HepG2 (cell line): Measurements from ENCODE around the gene ZNF121.

Source experiments
- EP300 ChIP-seq, 3 experiments: sonication (generic) in 1 of 3; formaldehyde crosslinking in 1 of 3; IDR thresholded peaks; 2 replicates each; pipeline versions ENCODE4 v1.5.1 to v1.6.1; 2011 to 2020; ENCODE audit warnings: low read depth in 2 of 3, low read length in 2 of 3, borderline replicate concordance in 1 of 3, improper control_type of control experiment in 1 of 3, mild to moderate bottlenecking in 1 of 3, missing genetic modification reagents in 1 of 3, moderate library complexity in 1 of 3
- POLR2A ChIP-seq, 2 experiments: IDR thresholded peaks; 2 replicates each; pipeline ENCODE4 v1.6.1; 2011; ENCODE audit warnings: low read depth in 2 of 2, low read length in 2 of 2, mild to moderate bottlenecking in 1 of 2, moderate library complexity in 1 of 2; ENCODE audit not compliant: insufficient read depth in 1 of 2
- POLR2AphosphoS5 ChIP-seq: IDR thresholded peaks from 2 replicates; pipeline ENCODE4 v1.6.1; 2012; ENCODE audit warnings: low read depth, low read length
- SMC3 ChIP-seq: IDR thresholded peaks from 2 replicates; pipeline ENCODE4 v1.6.1; 2011; ENCODE audit warnings: low read length, improper control_type of control experiment
- SP1 ChIP-seq, 2 experiments: fragments of 450-650 bp in 1 of 2; sonication (generic) in 1 of 2; formaldehyde crosslinking in 1 of 2; IDR thresholded peaks; 2 replicates each; pipeline versions ENCODE4 v1.4.0 to v1.6.1; 2016 to 2020; ENCODE audit warnings: missing genetic modification reagents in 1 of 2
- ZNF337 ChIP-seq: sonication (generic); formaldehyde crosslinking; IDR thresholded peaks from 2 replicates; pipeline ENCODE4 v1.5.1; 2020; ENCODE audit warnings: missing genetic modification reagents, low read depth, mild to moderate bottlenecking, borderline replicate concordance
- ZNF724P ChIP-seq: sonication (generic); formaldehyde crosslinking; IDR thresholded peaks from 2 replicates; pipeline ENCODE4 v1.8.0; 2022; ENCODE audit warnings: missing genetic modification reagents, borderline replicate concordance
- TF ChIP-seq, protein P1 (sequence below): sonication (generic); formaldehyde crosslinking; IDR thresholded peaks from 2 replicates; pipeline ENCODE4 v1.5.0; 2020; ENCODE audit warnings: mild to moderate bottlenecking, missing genetic modification reagents, moderate library complexity
- TF ChIP-seq, protein P2 (sequence below): IDR thresholded peaks from 2 replicates; pipeline ENCODE4 v1.6.1; 2016; ENCODE audit warnings: missing biosample characterization, missing genetic modification reagents, low read depth
- TF ChIP-seq, protein P3 (sequence below): sonication (generic); formaldehyde crosslinking; IDR thresholded peaks from 2 replicates; pipeline ENCODE4 v1.9.0; 2021; ENCODE audit warnings: mild to moderate bottlenecking, missing genetic modification reagents

DNA sequence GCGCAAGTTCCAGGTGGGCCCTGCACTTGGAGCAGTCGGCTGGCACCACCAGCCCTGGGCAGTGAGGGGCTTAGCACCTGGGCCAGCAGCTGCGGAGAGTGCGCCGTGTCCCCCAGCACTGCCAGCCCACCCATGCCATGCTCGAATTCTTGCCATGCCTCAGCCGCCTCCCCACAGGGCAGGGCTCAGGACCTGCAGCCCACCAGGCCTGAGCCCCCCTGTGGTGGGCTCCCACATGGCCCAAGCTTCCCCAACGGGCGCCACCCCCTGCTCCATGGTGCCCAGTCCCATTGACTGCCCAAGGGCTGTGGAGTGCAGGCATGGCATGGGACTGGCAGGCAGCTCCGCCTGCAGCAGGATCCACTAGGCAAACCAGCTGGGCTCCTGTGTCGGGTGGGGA is 36.4 kb downstream of the ZNF121 start:
- TF ChIP-seq EP300 (IDR thresholded peaks at IDR 0.05; ENCODE audit: low read depth in 2 of 2, low read length in 2 of 2) (no peak), EP300 (CRISPR knock-in tag; IDR thresholded peaks at IDR 0.05; ENCODE audit: borderline replicate concordance) (no peak), POLR2A (IDR thresholded peaks at IDR 0.05; ENCODE audit: insufficient read depth in 1 of 2, low read depth in 2 of 2, low read length in 2 of 2) (no peak), SMC3 (no peak), SP1 (IDR thresholded peaks at IDR 0.05) (no peak), SP1 (CRISPR knock-in tag; IDR thresholded peaks at IDR 0.05) (no peak), ZNF337 (CRISPR knock-in tag) (no peak), ZNF724P (CRISPR knock-in tag) (no peak), POLR2AphosphoS5 (no peak)
- TF ChIP-seq, protein P1, sequence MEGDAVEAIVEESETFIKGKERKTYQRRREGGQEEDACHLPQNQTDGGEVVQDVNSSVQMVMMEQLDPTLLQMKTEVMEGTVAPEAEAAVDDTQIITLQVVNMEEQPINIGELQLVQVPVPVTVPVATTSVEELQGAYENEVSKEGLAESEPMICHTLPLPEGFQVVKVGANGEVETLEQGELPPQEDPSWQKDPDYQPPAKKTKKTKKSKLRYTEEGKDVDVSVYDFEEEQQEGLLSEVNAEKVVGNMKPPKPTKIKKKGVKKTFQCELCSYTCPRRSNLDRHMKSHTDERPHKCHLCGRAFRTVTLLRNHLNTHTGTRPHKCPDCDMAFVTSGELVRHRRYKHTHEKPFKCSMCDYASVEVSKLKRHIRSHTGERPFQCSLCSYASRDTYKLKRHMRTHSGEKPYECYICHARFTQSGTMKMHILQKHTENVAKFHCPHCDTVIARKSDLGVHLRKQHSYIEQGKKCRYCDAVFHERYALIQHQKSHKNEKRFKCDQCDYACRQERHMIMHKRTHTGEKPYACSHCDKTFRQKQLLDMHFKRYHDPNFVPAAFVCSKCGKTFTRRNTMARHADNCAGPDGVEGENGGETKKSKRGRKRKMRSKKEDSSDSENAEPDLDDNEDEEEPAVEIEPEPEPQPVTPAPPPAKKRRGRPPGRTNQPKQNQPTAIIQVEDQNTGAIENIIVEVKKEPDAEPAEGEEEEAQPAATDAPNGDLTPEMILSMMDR (CRISPR knock-in tag) = no peak
- TF ChIP-seq, protein P2, sequence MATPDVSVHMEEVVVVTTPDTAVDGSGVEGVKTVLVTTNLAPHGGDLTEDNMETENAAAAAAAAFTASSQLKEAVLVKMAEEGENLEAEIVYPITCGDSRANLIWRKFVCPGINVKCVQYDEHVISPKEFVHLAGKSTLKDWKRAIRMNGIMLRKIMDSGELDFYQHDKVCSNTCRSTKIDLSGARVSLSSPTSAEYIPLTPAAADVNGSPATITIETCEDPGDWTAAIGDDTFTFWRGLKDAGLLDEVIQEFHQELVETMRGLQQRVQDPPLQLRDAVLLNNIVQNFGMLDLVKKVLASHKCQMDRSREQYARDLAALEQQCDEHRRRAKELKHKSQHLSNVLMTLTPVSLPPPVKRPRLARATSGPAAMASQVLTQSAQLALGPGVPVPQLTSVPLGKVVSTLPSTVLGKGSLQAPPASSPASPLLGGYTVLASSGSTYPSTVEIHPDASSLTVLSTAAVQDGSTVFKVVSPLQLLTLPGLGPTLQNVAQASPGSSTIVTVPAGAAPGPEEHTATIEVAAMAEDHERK (CRISPR knock-in tag) = no peak
- TF ChIP-seq, protein P3, sequence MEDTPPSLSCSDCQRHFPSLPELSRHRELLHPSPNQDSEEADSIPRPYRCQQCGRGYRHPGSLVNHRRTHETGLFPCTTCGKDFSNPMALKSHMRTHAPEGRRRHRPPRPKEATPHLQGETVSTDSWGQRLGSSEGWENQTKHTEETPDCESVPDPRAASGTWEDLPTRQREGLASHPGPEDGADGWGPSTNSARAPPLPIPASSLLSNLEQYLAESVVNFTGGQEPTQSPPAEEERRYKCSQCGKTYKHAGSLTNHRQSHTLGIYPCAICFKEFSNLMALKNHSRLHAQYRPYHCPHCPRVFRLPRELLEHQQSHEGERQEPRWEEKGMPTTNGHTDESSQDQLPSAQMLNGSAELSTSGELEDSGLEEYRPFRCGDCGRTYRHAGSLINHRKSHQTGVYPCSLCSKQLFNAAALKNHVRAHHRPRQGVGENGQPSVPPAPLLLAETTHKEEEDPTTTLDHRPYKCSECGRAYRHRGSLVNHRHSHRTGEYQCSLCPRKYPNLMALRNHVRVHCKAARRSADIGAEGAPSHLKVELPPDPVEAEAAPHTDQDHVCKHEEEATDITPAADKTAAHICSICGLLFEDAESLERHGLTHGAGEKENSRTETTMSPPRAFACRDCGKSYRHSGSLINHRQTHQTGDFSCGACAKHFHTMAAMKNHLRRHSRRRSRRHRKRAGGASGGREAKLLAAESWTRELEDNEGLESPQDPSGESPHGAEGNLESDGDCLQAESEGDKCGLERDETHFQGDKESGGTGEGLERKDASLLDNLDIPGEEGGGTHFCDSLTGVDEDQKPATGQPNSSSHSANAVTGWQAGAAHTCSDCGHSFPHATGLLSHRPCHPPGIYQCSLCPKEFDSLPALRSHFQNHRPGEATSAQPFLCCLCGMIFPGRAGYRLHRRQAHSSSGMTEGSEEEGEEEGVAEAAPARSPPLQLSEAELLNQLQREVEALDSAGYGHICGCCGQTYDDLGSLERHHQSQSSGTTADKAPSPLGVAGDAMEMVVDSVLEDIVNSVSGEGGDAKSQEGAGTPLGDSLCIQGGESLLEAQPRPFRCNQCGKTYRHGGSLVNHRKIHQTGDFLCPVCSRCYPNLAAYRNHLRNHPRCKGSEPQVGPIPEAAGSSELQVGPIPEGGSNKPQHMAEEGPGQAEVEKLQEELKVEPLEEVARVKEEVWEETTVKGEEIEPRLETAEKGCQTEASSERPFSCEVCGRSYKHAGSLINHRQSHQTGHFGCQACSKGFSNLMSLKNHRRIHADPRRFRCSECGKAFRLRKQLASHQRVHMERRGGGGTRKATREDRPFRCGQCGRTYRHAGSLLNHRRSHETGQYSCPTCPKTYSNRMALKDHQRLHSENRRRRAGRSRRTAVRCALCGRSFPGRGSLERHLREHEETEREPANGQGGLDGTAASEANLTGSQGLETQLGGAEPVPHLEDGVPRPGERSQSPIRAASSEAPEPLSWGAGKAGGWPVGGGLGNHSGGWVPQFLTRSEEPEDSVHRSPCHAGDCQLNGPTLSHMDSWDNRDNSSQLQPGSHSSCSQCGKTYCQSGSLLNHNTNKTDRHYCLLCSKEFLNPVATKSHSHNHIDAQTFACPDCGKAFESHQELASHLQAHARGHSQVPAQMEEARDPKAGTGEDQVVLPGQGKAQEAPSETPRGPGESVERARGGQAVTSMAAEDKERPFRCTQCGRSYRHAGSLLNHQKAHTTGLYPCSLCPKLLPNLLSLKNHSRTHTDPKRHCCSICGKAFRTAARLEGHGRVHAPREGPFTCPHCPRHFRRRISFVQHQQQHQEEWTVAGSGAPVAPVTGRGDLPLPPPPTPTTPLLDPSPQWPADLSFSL (CRISPR knock-in tag) = no peak
